ENCODE measurements around the gene SON.

SON gene

DNA sequence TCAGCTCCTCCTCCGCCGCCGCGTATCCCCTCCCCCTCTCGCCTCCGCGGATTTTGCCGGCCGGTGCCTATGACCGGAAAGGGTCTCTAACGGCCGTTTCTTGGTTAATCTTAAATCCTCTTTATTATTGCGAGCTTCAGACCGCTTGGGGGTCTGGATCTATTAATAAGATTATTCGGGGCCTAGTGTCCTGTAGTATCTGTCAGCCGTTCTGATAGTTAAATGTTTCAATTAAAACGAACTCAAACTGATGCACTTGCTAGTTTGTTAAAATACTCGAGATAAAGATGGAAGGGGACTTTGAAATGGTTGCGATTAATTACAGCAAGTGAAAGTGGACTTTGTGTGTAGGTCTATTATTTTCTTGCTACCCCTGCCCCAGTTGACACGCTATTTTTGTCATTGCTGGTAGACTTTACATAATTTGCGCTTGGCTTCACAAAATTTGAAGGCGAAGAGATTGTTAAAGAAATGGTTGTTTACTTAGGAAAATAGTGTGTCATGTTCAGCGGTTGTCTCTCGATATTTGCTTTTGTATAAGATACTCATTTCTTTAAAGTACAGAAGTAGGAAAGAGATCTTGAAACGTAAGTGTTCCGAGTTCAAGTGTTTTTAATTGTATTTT is 779 bp downstream of the SON start:
- Histone ChIP-seq H3K9ac (ENCODE audit: low read depth in 1 of 2, low read length in 2 of 2) (peak overlapping the region; percentile 94 to 99), H3K4me3 (ENCODE audit: low read length in 2 of 2) (peak overlapping the region; percentile 93 to 99), H3K27ac (ENCODE audit: low read depth in 2 of 2, low read length in 2 of 2) (peak overlapping the region; percentile 97 to 100), H3K9me3 (ENCODE audit: control insufficient read depth in 2 of 2, low read length in 2 of 2) (no peaks in the 10 kb centered on the region), H3K36me3 (ENCODE audit: control insufficient read depth in 2 of 2, insufficient read depth in 2 of 2, low read length in 2 of 2) (peaks cover 5 to 16% of the 10 kb centered on the region in 2 donors), H3K4me1 (ENCODE audit: control insufficient read depth in 2 of 2, insufficient read depth in 2 of 2, low read length in 2 of 2) (peaks cover 11 to 14% of the 10 kb centered on the region in 2 donors), H3K27me3 (ENCODE audit: control insufficient read depth in 2 of 2, insufficient read depth in 2 of 2, low read length in 2 of 2) (no peaks in the 10 kb centered on the region)

DNA sequence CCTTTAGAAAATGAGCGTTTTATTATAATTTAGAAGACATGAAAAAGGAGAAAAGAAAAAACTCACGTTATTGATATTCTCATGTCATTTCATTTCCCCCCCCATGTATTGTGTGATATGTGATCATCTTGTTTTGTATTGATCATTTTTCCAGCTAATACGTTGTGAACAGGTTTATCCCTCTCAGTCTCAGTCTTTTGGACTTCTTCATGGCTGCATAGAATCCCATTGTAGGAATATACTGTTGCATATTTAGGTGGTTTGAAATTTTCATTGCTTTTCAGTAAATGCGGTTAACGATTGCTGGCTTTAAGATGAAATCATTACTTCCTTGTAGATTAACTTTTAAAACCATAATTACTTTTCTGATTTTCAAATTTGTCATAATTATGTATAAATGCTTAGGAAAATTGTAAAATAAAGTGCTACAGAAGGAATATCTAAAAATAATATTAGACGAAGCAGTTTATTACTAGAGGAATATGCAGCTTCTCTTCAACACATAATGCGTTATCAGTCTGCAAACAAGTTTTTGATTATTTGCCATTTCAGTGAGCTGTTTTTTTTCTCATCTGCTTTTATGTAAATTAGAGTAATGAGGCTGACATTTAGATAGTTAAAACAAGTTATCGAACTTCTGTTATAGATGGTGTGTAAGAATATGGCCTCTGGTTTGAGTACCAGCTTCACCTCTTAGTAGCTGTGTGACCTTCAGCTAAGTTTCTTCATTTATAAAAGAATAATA is 1.8 kb downstream of the SON start:
- no peaks in the 10 kb centered on the region for H3K9me3 ChIP-seq (ENCODE audit: control insufficient read depth in 2 of 2, low read length in 2 of 2)
- peak overlapping the region; percentile 94 to 99 for H3K9ac ChIP-seq (ENCODE audit: low read depth in 1 of 2, low read length in 2 of 2)
- H3K36me3 ChIP-seq (ENCODE audit: control insufficient read depth in 2 of 2, insufficient read depth in 2 of 2, low read length in 2 of 2): peaks cover 11 to 14% of the 10 kb centered on the region in 2 donors
- H3K4me1 ChIP-seq (ENCODE audit: control insufficient read depth in 2 of 2, insufficient read depth in 2 of 2, low read length in 2 of 2): peaks cover 11 to 14% of the 10 kb centered on the region in 2 donors
- H3K27ac ChIP-seq (ENCODE audit: low read depth in 2 of 2, low read length in 2 of 2): no peak overlapping the region
- no peaks in the 10 kb centered on the region for H3K27me3 ChIP-seq (ENCODE audit: control insufficient read depth in 2 of 2, insufficient read depth in 2 of 2, low read length in 2 of 2)
- peak overlapping the region; percentile 93 to 99 for H3K4me3 ChIP-seq (ENCODE audit: low read length in 2 of 2)

DNA sequence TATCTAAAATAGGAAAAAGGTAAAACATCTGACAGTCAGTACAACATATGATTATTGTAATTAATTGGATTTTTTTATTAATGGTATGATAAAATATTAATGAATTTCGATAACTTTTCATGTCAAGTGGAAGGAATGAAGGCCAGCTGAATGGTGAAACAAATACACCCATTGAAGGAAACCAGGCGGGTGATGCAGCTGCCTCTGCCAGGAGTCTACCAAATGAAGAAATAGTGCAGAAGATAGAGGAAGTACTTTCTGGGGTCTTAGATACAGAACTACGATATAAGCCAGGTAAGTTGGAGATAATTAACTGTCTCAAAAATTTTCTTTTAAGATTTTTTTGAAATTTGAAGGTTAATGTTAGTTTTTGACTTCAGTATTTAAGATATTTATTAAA is 3.2 kb downstream of the SON start:
- H3K4me3 ChIP-seq (ENCODE audit: low read length in 2 of 2): no peak overlapping the region
- peaks cover 8 to 10% of the 10 kb centered on the region in 2 donors for H3K4me1 ChIP-seq (ENCODE audit: control insufficient read depth in 2 of 2, insufficient read depth in 2 of 2, low read length in 2 of 2)
- peaks cover 25 to 28% of the 10 kb centered on the region in 2 donors for H3K36me3 ChIP-seq (ENCODE audit: control insufficient read depth in 2 of 2, insufficient read depth in 2 of 2, low read length in 2 of 2)
- H3K27ac ChIP-seq (ENCODE audit: low read depth in 2 of 2, low read length in 2 of 2): no peak overlapping the region
- no peaks in the 10 kb centered on the region for H3K27me3 ChIP-seq (ENCODE audit: control insufficient read depth in 2 of 2, insufficient read depth in 2 of 2, low read length in 2 of 2)
- no peaks in the 10 kb centered on the region for H3K9me3 ChIP-seq (ENCODE audit: control insufficient read depth in 2 of 2, low read length in 2 of 2)
- H3K9ac ChIP-seq (ENCODE audit: low read depth in 1 of 2, low read length in 2 of 2): no peak overlapping the region

DNA sequence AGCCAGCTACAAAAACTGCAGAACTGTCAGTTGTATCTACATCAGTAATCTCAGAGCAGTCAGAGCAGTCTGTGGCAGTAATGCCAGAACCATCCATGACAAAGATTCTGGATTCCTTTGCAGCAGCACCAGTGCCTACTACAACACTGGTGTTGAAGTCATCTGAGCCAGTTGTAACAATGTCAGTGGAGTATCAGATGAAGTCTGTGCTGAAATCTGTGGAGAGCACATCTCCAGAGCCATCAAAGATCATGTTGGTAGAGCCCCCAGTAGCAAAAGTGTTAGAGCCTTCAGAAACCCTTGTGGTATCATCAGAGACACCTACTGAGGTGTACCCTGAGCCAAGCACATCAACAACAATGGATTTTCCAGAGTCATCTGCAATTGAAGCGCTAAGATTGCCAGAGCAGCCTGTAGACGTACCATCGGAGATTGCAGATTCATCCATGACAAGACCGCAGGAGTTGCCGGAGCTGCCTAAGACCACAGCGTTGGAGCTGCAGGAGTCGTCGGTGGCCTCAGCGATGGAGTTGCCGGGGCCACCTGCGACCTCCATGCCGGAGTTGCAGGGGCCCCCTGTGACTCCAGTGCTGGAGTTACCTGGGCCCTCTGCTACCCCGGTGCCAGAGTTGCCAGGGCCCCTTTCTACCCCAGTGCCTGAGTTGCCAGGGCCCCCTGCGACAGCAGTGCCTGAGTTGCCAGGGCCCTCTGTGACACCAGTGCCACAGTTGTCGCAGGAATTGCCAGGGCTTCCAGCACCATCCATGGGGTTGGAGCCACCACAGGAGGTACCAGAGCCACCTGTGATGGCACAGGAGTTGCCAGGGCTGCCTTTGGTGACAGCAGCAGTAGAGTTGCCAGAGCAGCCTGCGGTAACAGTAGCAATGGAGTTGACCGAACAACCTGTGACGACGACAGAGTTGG is 7.3 kb downstream of the SON start:
- Histone ChIP-seq H3K27me3 (ENCODE audit: control insufficient read depth in 2 of 2, insufficient read depth in 2 of 2, low read length in 2 of 2) (no peaks in the 10 kb centered on the region), H3K9me3 (ENCODE audit: control insufficient read depth in 2 of 2, low read length in 2 of 2) (no peaks in the 10 kb centered on the region), H3K27ac (ENCODE audit: low read depth in 2 of 2, low read length in 2 of 2) (no peak overlapping the region), H3K4me3 (ENCODE audit: low read length in 2 of 2) (no peak overlapping the region), H3K9ac (ENCODE audit: low read depth in 1 of 2, low read length in 2 of 2) (no peak overlapping the region), H3K36me3 (ENCODE audit: control insufficient read depth in 2 of 2, insufficient read depth in 2 of 2, low read length in 2 of 2) (peaks cover 63 to 66% of the 10 kb centered on the region in 2 donors), H3K4me1 (ENCODE audit: control insufficient read depth in 2 of 2, insufficient read depth in 2 of 2, low read length in 2 of 2) (peaks cover 4% of the 10 kb centered on the region in 2 donors)

GRCh38 chr21:33550772-33551660 is 8.2 kb downstream of the SON start:
- Histone ChIP-seq H3K4me3 (ENCODE audit: low read length in 2 of 2) (no peak overlapping the region), H3K9me3 (ENCODE audit: control insufficient read depth in 2 of 2, low read length in 2 of 2) (no peaks in the 10 kb centered on the region), H3K36me3 (ENCODE audit: control insufficient read depth in 2 of 2, insufficient read depth in 2 of 2, low read length in 2 of 2) (peaks cover 67 to 70% of the 10 kb centered on the region in 2 donors), H3K9ac (ENCODE audit: low read depth in 1 of 2, low read length in 2 of 2) (no peak overlapping the region), H3K27me3 (ENCODE audit: control insufficient read depth in 2 of 2, insufficient read depth in 2 of 2, low read length in 2 of 2) (no peaks in the 10 kb centered on the region), H3K27ac (ENCODE audit: low read depth in 2 of 2, low read length in 2 of 2) (no peak overlapping the region), H3K4me1 (ENCODE audit: control insufficient read depth in 2 of 2, insufficient read depth in 2 of 2, low read length in 2 of 2) (no peaks in the 10 kb centered on the region)

GRCh38 chr21:33551664-33552063 is 8.8 kb downstream of the SON start:
- no peak overlapping the region for H3K27ac ChIP-seq (ENCODE audit: low read depth in 2 of 2, low read length in 2 of 2)
- no peak overlapping the region for H3K4me3 ChIP-seq (ENCODE audit: low read length in 2 of 2)
- H3K27me3 ChIP-seq (ENCODE audit: control insufficient read depth in 2 of 2, insufficient read depth in 2 of 2, low read length in 2 of 2): no peaks in the 10 kb centered on the region
- no peaks in the 10 kb centered on the region for H3K9me3 ChIP-seq (ENCODE audit: control insufficient read depth in 2 of 2, low read length in 2 of 2)
- H3K36me3 ChIP-seq (ENCODE audit: control insufficient read depth in 2 of 2, insufficient read depth in 2 of 2, low read length in 2 of 2): peaks cover 70 to 73% of the 10 kb centered on the region in 2 donors
- H3K9ac ChIP-seq (ENCODE audit: low read depth in 1 of 2, low read length in 2 of 2): no peak overlapping the region
- no peaks in the 10 kb centered on the region for H3K4me1 ChIP-seq (ENCODE audit: control insufficient read depth in 2 of 2, insufficient read depth in 2 of 2, low read length in 2 of 2)

DNA sequence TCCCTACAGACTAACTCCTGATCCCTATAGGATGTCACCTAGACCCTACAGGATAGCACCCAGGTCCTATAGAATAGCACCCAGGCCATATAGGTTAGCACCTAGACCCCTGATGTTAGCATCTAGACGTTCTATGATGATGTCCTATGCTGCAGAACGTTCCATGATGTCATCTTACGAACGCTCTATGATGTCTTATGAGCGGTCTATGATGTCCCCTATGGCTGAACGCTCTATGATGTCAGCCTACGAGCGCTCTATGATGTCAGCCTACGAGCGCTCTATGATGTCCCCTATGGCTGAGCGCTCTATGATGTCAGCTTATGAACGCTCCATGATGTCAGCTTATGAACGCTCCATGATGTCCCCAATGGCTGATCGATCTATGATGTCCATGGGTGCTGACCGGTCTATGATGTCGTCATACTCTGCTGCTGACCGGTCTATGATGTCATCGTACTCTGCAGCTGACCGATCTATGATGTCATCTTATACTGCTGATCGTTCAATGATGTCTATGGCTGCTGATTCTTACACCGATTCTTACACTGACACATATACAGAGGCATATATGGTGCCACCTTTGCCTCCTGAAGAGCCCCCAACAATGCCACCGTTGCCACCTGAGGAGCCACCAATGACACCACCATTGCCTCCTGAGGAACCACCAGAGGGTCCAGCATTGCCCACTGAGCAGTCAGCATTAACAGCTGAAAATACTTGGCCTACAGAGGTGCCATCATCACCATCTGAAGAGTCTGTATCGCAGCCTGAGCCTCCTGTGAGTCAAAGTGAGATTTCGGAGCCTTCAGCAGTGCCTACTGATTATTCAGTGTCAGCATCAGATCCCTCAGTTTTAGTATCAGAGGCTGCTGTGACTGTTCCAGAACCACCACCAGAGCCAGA is 9.5 kb downstream of the SON start:
- Histone ChIP-seq H3K27ac (ENCODE audit: low read depth in 2 of 2, low read length in 2 of 2) (no peak overlapping the region), H3K27me3 (ENCODE audit: control insufficient read depth in 2 of 2, insufficient read depth in 2 of 2, low read length in 2 of 2) (no peaks in the 10 kb centered on the region), H3K9me3 (ENCODE audit: control insufficient read depth in 2 of 2, low read length in 2 of 2) (no peaks in the 10 kb centered on the region), H3K9ac (ENCODE audit: low read depth in 1 of 2, low read length in 2 of 2) (no peak overlapping the region), H3K4me3 (ENCODE audit: low read length in 2 of 2) (no peak overlapping the region), H3K4me1 (ENCODE audit: control insufficient read depth in 2 of 2, insufficient read depth in 2 of 2, low read length in 2 of 2) (no peaks in the 10 kb centered on the region), H3K36me3 (ENCODE audit: control insufficient read depth in 2 of 2, insufficient read depth in 2 of 2, low read length in 2 of 2) (peaks cover 73 to 74% of the 10 kb centered on the region in 2 donors)

DNA sequence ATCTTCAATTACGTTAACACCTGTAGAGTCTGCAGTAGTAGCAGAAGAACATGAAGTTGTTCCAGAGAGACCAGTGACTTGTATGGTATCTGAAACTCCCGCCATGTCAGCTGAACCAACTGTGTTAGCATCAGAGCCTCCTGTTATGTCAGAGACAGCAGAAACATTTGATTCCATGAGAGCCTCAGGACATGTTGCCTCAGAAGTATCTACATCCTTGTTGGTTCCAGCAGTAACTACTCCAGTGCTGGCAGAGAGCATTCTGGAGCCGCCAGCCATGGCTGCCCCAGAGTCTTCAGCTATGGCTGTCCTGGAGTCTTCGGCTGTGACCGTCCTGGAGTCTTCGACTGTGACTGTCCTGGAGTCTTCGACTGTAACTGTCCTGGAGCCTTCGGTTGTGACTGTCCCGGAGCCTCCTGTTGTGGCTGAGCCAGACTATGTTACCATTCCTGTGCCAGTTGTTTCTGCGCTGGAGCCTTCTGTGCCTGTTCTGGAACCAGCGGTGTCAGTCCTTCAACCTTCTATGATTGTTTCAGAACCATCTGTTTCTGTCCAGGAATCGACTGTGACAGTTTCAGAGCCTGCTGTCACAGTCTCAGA is 10.3 kb downstream of the SON start:
- Histone ChIP-seq H3K4me3 (ENCODE audit: low read length in 2 of 2) (no peak overlapping the region), H3K9me3 (ENCODE audit: control insufficient read depth in 2 of 2, low read length in 2 of 2) (no peaks in the 10 kb centered on the region), H3K27me3 (ENCODE audit: control insufficient read depth in 2 of 2, insufficient read depth in 2 of 2, low read length in 2 of 2) (no peaks in the 10 kb centered on the region), H3K36me3 (ENCODE audit: control insufficient read depth in 2 of 2, insufficient read depth in 2 of 2, low read length in 2 of 2) (peaks cover 76 to 80% of the 10 kb centered on the region in 2 donors), H3K4me1 (ENCODE audit: control insufficient read depth in 2 of 2, insufficient read depth in 2 of 2, low read length in 2 of 2) (no peaks in the 10 kb centered on the region), H3K9ac (ENCODE audit: low read depth in 1 of 2, low read length in 2 of 2) (no peak overlapping the region), H3K27ac (ENCODE audit: low read depth in 2 of 2, low read length in 2 of 2) (no peak overlapping the region)
